ENCODE data around the gene SFTA2.

GRCh38 chr6:30917041-30917440 is 14.9 kb downstream of the SFTA2 start:
- no peak for TF ChIP-seq EZH2 (IDR thresholded peaks at IDR 0.05; ENCODE audit: insufficient read depth, poor library complexity, severe bottlenecking)
- no peak for TF ChIP-seq EZH2phosphoT487 (IDR thresholded peaks at IDR 0.05; ENCODE audit: insufficient read depth, low read depth)

All from GM23248 (cell line).